ENCODE data around the gene TBC1D9B. TPM values are rescaled to one million over a fixed set of nuclear protein-coding genes. Genes with fewer than 3 reads are reported as not detected.

Gene TBC1D9B
- total RNA-seq = 37.1 TPM
- long read RNA-seq, full-length matches to known transcripts = 19 of 59 reads
- long read RNA-seq, partial matches to known transcripts = 18 of 59 reads
- long read RNA-seq, other reads (novel, unspliced or antisense) = 22 of 59 reads

- intact Hi-C loops (cut with micrococcal nuclease) = no loop called here
Observed at GRCh38 chr5:179907556-179908324, at the start of gene TBC1D9B. Gene TBC1D9B, minus strand, starts transcription at chr5:179907897. Its CDS starts 76 bp downstream, at chr5:179907821.

GRCh38 chr5:179955630-179956029 is 47.9 kb upstream of the TBC1D9B start:
- ATAC-seq = no peak
- intact Hi-C loops (cut with micrococcal nuclease) = no loop called here
- DNase-seq = no peak

More at GRCh38 chr5:179907556-179908324, at the start of gene TBC1D9B:
- ATAC-seq (peak; percentile 92), DNase-seq (peak; percentile 88)

- DNase-seq (no peak), ATAC-seq (no peak)
- intact Hi-C loops (cut with micrococcal nuclease) = no loop called here
Observed at GRCh38 chr5:179955062-179955461, 47.4 kb upstream of the TBC1D9B start.

- ATAC-seq (no peak), DNase-seq (no peak)
- intact Hi-C loops (cut with micrococcal nuclease) = no loop called here
Observed at GRCh38 chr5:179954434-179954833, 46.7 kb upstream of the TBC1D9B start.

GRCh38 chr5:179953987-179954386 is 46.3 kb upstream of the TBC1D9B start:
- DNase-seq (no peak), ATAC-seq (no peak)
- intact Hi-C loops (cut with micrococcal nuclease) = no loop called here

- no peak for ATAC-seq
Observed at GRCh38 chr5:179936976-179937681, 29.4 kb upstream of the TBC1D9B start.

GRCh38 chr5:179930788-179931473 is 23.2 kb upstream of the TBC1D9B start:
- intact Hi-C loops (cut with micrococcal nuclease) = no loop called here
- ATAC-seq = no peak
- DNase-seq = no peak

More at GRCh38 chr5:179936976-179937681, 29.4 kb upstream of the TBC1D9B start:
- intact Hi-C loops (cut with micrococcal nuclease) = no loop called here
- no peak for DNase-seq

- no peak for DNase-seq
- intact Hi-C loops (cut with micrococcal nuclease) = no loop called here
- no peak for ATAC-seq
Observed at GRCh38 chr5:179927824-179928223, 20.1 kb upstream of the TBC1D9B start.

- intact Hi-C loops (cut with micrococcal nuclease) = no loop called here
- DNase-seq = no peak
- ATAC-seq = no peak
Observed at GRCh38 chr5:179926657-179927056, 19.0 kb upstream of the TBC1D9B start.

GRCh38 chr5:179923436-179923835 is 15.7 kb upstream of the TBC1D9B start:
- DNase-seq (no peak), ATAC-seq (no peak)
- intact Hi-C loops (cut with micrococcal nuclease) = no loop called here

- ATAC-seq (no peak), DNase-seq (no peak)
- intact Hi-C loops (cut with micrococcal nuclease) = no loop called here
Observed at GRCh38 chr5:179920175-179920574, 12.5 kb upstream of the TBC1D9B start.

GRCh38 chr5:179919487-179920060 is 11.9 kb upstream of the TBC1D9B start:
- ATAC-seq (no peak), DNase-seq (no peak)
- intact Hi-C loops (cut with micrococcal nuclease) = no loop called here

- DNase-seq (no peak), ATAC-seq (no peak)
- intact Hi-C loops (cut with micrococcal nuclease) = no loop called here
Observed at GRCh38 chr5:179918742-179919486, 11.2 kb upstream of the TBC1D9B start.

GRCh38 chr5:179916523-179916922 is 8.8 kb upstream of the TBC1D9B start:
- intact Hi-C loops (cut with micrococcal nuclease) = no loop called here

GRCh38 chr5:179915406-179915935 is 7.8 kb upstream of the TBC1D9B start:
- DNase-seq (no peak), ATAC-seq (no peak)
- intact Hi-C loops (cut with micrococcal nuclease) = no loop called here

More at GRCh38 chr5:179916523-179916922, 8.8 kb upstream of the TBC1D9B start:
- DNase-seq (no peak), ATAC-seq (no peak)

- intact Hi-C loops (cut with micrococcal nuclease) = no loop called here
- no peak for DNase-seq
- ATAC-seq = peak; percentile 52
Observed at GRCh38 chr5:179914032-179914755, 6.5 kb upstream of the TBC1D9B start.

GRCh38 chr5:179913461-179913860 is 5.8 kb upstream of the TBC1D9B start:
- intact Hi-C loops (cut with micrococcal nuclease) = no loop called here
- DNase-seq (no peak), ATAC-seq (no peak)

GRCh38 chr5:179912951-179913350 is 5.3 kb upstream of the TBC1D9B start:
- intact Hi-C loops (cut with micrococcal nuclease) = no loop called here
- ATAC-seq (no peak), DNase-seq (peak; percentile 49)

All from left ventricle myocardium superior (tissue), 1 donor.